ENCODE results near the gene RGMB.

RGMB gene

DNA sequence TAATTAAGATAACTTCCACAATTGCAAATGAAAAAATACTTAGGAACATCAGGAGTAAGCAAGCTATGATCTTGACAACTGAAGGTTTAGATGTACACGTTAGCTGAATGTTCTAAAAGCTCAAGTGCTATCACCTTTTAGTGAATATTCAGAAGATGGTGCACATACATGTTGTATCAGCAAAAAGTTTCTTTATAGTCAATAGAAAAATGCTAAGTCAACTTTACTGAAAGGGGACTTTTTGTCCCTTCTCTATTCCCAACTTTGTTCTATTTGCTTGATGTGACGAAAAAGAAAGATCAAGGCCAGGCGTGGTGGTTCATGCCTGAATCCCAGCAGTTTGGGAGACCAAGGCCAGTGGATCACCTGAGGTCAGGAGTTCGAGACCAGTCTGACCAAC lies 7.6 kb upstream of the RGMB start:
- Histone ChIP-seq H3K9me2 (replicated peaks; ENCODE audit: insufficient read depth, low read length) (no peaks in the 10 kb centered on the region), H4K20me1 (ENCODE audit: insufficient read depth, low read length) (no peaks in the 10 kb centered on the region), H3K4me1 (ENCODE audit: low read length) (no peaks in the 10 kb centered on the region), H3K9me3 (replicated peaks; ENCODE audit: insufficient read depth, low read length) (no peaks in the 10 kb centered on the region), H3K27me3 (replicated peaks; ENCODE audit: insufficient read depth, low read length) (peaks cover 8% of the 10 kb centered on the region; the same call in 1 of the 2 replicates), H3K27ac (ENCODE audit: low read length) (no peak overlapping the region), H2AFZ (ENCODE audit: low read length) (no peak overlapping the region), H3K4me2 (ENCODE audit: low read depth, low read length) (no peak overlapping the region), H3K4me3 (ENCODE audit: low read length) (no peak overlapping the region), H3K79me2 (ENCODE audit: low read length) (no peaks in the 10 kb centered on the region), H3K36me3 (replicated peaks; ENCODE audit: insufficient read depth, low read length) (no peaks in the 10 kb centered on the region), H3K9ac (ENCODE audit: low read length) (no peak overlapping the region), H3F3A (ENCODE audit: insufficient read depth, low read length) (peaks cover 9% of the 10 kb centered on the region)
- TF ChIP-seq EZH2 (optimal IDR thresholded peaks at IDR 0.05; ENCODE audit: low read depth, low read length) (no peak), EZH2phosphoT487 (IDR thresholded peaks at IDR 0.05; ENCODE audit: low read length) (no peak)
- TF ChIP-seq, protein P1, sequence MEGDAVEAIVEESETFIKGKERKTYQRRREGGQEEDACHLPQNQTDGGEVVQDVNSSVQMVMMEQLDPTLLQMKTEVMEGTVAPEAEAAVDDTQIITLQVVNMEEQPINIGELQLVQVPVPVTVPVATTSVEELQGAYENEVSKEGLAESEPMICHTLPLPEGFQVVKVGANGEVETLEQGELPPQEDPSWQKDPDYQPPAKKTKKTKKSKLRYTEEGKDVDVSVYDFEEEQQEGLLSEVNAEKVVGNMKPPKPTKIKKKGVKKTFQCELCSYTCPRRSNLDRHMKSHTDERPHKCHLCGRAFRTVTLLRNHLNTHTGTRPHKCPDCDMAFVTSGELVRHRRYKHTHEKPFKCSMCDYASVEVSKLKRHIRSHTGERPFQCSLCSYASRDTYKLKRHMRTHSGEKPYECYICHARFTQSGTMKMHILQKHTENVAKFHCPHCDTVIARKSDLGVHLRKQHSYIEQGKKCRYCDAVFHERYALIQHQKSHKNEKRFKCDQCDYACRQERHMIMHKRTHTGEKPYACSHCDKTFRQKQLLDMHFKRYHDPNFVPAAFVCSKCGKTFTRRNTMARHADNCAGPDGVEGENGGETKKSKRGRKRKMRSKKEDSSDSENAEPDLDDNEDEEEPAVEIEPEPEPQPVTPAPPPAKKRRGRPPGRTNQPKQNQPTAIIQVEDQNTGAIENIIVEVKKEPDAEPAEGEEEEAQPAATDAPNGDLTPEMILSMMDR (IDR thresholded peaks at IDR 0.05; ENCODE audit: low read length) = no peak
- no peak for DNase-seq

DNA sequence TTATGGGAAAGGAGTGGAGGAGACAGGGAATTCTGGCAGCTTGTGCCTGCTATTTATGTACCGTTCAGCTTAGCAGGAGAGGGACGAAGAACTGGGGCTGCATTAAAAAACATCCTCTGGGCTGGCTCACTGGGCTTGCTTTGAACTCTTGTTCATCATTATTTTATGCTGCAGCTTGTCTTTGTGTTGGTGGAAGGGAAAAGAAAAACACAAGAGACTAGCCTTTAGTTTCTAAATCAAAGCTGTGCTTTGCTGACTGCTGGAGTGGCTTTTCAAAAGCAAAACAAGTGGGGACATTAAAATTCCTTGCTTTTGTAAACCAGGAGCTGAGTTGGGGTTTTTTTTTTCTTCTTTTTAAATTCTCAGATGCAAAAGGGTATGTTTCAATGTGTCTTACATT lies 5.9 kb upstream of the RGMB start:
- DNase-seq = no peak
- peaks cover 10% of the 10 kb centered on the region for H3K4me1 ChIP-seq (ENCODE audit: low read length)
- H3F3A ChIP-seq (ENCODE audit: insufficient read depth, low read length) = peaks cover 21% of the 10 kb centered on the region
- no peak for TF ChIP-seq EZH2 (optimal IDR thresholded peaks at IDR 0.05; ENCODE audit: low read depth, low read length)
- TF ChIP-seq, protein P1 (IDR thresholded peaks at IDR 0.05; ENCODE audit: low read length) = no peak
- no peak overlapping the region for H3K9ac ChIP-seq (ENCODE audit: low read length)
- no peaks in the 10 kb centered on the region for H3K9me2 ChIP-seq (replicated peaks; ENCODE audit: insufficient read depth, low read length)
- no peaks in the 10 kb centered on the region for H3K9me3 ChIP-seq (replicated peaks; ENCODE audit: insufficient read depth, low read length)
- no peak overlapping the region for H3K4me3 ChIP-seq (ENCODE audit: low read length)
- H3K36me3 ChIP-seq (replicated peaks; ENCODE audit: insufficient read depth, low read length) = no peaks in the 10 kb centered on the region
- 0 out of 2 replicates have a peak overlapping the region, but pooled peaks have one; percentile 100 for H3K4me2 ChIP-seq (ENCODE audit: low read depth, low read length)
- H3K27ac ChIP-seq (ENCODE audit: low read length) = no peak overlapping the region
- H2AFZ ChIP-seq (ENCODE audit: low read length) = no peak overlapping the region
- peaks cover 19% of the 10 kb centered on the region for H3K27me3 ChIP-seq (replicated peaks; ENCODE audit: insufficient read depth, low read length)
- H3K79me2 ChIP-seq (ENCODE audit: low read length) = no peaks in the 10 kb centered on the region
- H4K20me1 ChIP-seq (ENCODE audit: insufficient read depth, low read length) = 0 out of 2 replicates have a peak, but pooled peaks cover 3% of the 10 kb centered on the region

DNA sequence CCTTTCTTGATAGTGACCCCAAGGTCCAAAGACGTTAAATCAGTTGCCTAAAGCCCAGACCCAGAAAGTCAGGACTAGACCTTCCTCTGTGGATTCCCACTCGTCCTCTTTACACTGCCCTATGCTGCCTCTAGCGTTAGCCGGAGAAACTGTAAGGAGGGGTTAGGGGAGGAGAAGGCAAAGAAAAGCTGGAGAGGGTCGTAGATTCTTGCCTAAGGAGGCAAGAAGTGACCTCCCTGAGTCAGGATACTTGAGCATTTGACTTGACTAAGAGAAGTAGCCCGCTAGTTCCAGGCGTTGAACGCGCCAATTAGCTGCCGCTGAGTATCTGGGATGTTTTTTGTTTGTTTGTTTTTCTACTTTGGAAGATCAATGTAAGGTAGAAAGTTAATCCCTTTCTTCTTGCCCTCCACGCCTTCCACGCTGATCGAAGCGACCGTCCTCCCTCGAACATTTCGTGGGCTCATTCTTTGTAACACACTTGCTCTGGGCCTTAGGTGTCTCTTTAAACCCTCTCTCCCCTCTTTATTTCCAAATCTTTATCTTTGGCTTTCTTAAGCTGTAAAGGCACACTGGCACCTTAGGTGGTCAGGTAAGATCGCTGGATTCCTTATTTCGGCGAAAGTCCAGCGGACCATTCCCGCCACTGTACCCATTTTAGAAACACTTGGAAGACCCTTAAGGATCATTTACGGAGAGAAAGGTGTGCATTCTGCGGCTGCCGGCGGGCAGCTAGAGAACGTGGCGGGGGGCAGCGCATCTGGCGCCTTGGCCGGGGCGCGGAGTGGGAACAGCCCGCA lies 5.1 kb upstream of the RGMB start:
- H3K27ac ChIP-seq (ENCODE audit: low read length) = no peak overlapping the region
- peaks cover 11% of the 10 kb centered on the region for H3K4me1 ChIP-seq (ENCODE audit: low read length)
- H3K4me2 ChIP-seq (ENCODE audit: low read depth, low read length) = peak overlapping the region; percentile 100
- TF ChIP-seq EZH2 (optimal IDR thresholded peaks at IDR 0.05; ENCODE audit: low read depth, low read length) = no peak
- TF ChIP-seq, protein P1 (IDR thresholded peaks at IDR 0.05; ENCODE audit: low read length) = peak; percentile 95
- H3K9me2 ChIP-seq (replicated peaks; ENCODE audit: insufficient read depth, low read length) = no peaks in the 10 kb centered on the region
- peak; percentile 43 for DNase-seq
- H3F3A ChIP-seq (ENCODE audit: insufficient read depth, low read length) = peaks cover 27% of the 10 kb centered on the region
- no peaks in the 10 kb centered on the region for H3K79me2 ChIP-seq (ENCODE audit: low read length)
- peak overlapping the region; percentile 77 for H3K4me3 ChIP-seq (ENCODE audit: low read length)
- H3K9me3 ChIP-seq (replicated peaks; ENCODE audit: insufficient read depth, low read length) = no peaks in the 10 kb centered on the region
- H3K27me3 ChIP-seq (replicated peaks; ENCODE audit: insufficient read depth, low read length) = peaks cover 23% of the 10 kb centered on the region
- H3K9ac ChIP-seq (ENCODE audit: low read length) = peak overlapping the region; percentile 21; the same call in 1 of the 2 replicates
- H4K20me1 ChIP-seq (ENCODE audit: insufficient read depth, low read length) = 0 out of 2 replicates have a peak, but pooled peaks cover 3% of the 10 kb centered on the region
- H2AFZ ChIP-seq (ENCODE audit: low read length) = peak overlapping the region; percentile 93
- H3K36me3 ChIP-seq (replicated peaks; ENCODE audit: insufficient read depth, low read length) = no peaks in the 10 kb centered on the region

Measured in MM.1S (cell line).